IPS-15b (cell line): ENCODE data around the gene TNS3.
"Not testable (repeated sequence)": the region's sequence is repeated elsewhere in the genome, so short reads cannot be mapped to it uniquely, and the experiment has no call there.

Source experiments
- H3K27me3 ChIP-seq: one replicate; pipeline ENCODE4 v1.6.1; 2013; ENCODE audit warnings: low read length; ENCODE audit not compliant: control insufficient read depth, insufficient read depth
- H3K36me3 ChIP-seq: one replicate; pipeline ENCODE4 v1.6.1; 2013; ENCODE audit warnings: low read length; ENCODE audit not compliant: control insufficient read depth, insufficient read depth
- H3K4me1 ChIP-seq: one replicate; pipeline ENCODE4 v1.6.1; 2013; ENCODE audit warnings: mild to moderate bottlenecking, low read length; ENCODE audit not compliant: control insufficient read depth, insufficient read depth
- H3K4me3 ChIP-seq: one replicate; pipeline ENCODE4 v1.5.1; 2013; ENCODE audit warnings: low read depth, low read length
- H3K9ac ChIP-seq: one replicate; pipeline ENCODE4 v1.6.1; 2013; ENCODE audit warnings: low read depth, mild to moderate bottlenecking, low read length
- H3K9me3 ChIP-seq: one replicate; pipeline ENCODE4 v1.6.1; 2013; ENCODE audit warnings: mild to moderate bottlenecking, low read length; ENCODE audit not compliant: control insufficient read depth, insufficient read depth

The TNS3 gene

DNA sequence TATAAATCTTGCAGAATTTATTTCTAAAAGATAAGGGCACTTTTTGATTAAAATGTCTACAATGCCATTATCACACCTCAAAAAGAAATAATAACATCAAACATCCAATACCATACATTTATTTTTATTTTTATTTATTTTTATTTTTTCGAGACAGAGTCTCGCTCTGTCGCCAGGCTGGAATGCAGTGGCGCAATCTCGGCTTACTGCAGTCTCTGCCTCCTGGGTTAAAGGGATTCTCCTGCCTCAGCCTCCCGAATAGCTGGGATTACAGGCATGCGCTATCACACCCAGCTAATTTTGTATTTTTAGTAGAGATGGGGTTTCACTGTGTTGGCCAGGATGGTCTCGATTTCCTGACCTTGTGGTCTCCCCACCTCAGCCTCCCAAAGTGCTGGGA lies 140.9 kb downstream of the TNS3 start:
- H3K36me3 ChIP-seq, result peaks cover 11% of the 10 kb centered on the region

DNA sequence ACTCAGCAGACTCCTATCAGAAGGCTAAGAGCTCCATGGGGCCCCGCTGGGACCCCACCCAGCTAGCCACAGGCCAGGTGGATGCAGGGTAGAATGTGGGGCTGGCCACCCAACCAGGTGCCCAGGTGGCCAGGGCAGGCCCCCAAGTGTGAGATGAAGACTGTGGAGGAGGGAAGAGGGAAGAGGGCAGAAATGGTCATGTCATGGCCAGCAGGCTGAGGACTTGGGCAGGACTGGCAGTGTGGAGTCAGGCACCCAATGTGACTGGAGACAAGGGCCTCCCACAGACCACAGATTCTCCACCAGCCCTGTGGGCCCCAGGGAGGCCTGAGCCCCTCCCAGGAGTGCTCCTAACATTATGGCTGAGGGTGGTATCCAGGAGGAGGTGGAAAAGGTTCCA lies 141.6 kb downstream of the TNS3 start:
- Histone ChIP-seq H3K27me3 (no peaks in the 10 kb centered on the region), H3K4me1 (no peaks in the 10 kb centered on the region), H3K4me3 (no peak overlapping the region), H3K9ac (no peak overlapping the region), H3K36me3 (peaks cover 11% of the 10 kb centered on the region), H3K9me3 (no peaks in the 10 kb centered on the region)

More for the DNA sequence above, 140.9 kb downstream of the TNS3 start:
- H3K27me3 ChIP-seq, H3K9me3 ChIP-seq, H3K9ac ChIP-seq, H3K4me3 ChIP-seq, H3K4me1 ChIP-seq: not testable (repeated sequence)

DNA sequence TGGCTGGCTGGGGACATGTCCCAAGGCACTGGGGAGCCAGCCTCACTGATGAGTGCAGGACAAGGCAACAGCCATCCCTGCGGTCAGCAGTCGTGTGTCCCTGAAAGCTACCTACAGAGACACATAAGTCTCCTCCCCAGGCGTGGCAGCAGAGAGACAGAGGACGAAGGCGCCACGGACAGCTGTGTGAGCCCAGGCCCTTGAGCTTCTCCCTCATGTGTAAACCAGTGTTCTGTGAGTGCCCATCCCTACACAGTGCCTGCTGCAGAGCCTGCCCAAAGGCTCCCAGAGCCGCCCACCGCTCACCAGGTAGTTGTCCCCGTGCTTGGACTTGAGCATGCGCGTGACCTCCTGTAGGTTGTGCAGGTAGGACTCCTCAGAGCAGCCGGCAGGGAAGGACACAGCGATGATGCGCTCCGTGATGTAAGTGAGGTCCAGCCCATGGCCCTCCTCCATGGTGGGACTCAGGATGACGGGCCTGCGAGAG lies 142.7 kb downstream of the TNS3 start:
- no peaks in the 10 kb centered on the region for H3K4me1 ChIP-seq

DNA sequence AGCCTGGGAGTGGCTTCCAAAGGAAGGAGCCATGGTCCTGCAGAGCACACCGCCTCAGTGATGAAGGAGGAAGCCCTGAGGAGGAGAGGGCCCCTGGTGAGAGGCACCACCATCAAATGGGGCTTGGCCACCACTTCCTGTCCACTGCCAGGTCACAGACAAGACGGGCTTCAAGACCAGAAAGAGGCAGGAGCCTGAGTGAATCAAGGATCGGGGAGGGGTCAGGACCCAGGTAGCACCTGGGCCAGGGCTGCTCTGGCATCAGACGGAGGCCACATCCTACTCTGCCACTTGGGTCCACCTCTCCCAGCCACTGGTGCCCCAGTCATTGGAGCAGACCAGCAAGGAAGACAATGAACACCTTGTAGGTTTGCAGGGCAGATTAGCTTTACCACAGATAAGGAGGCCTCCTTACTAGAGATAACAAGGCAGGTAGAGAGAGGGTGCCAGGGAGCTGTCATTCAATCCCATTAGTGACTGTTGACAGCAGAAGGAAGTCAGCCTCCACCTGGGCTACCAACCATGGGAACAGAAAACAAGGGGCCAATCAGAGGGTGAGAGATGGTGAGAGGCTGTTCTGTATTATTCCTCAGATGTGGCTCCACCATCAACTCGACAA lies 143.4 kb downstream of the TNS3 start:
- no peak overlapping the region for H3K9ac ChIP-seq
- no peak overlapping the region for H3K4me3 ChIP-seq
- H3K9me3 ChIP-seq, result no peaks in the 10 kb centered on the region
- H3K36me3 ChIP-seq, result peaks cover 11% of the 10 kb centered on the region
- H3K27me3 ChIP-seq, result no peaks in the 10 kb centered on the region
- no peaks in the 10 kb centered on the region for H3K4me1 ChIP-seq

More for the DNA sequence above, 142.7 kb downstream of the TNS3 start:
- no peak overlapping the region for H3K9ac ChIP-seq
- peaks cover 11% of the 10 kb centered on the region for H3K36me3 ChIP-seq
- no peaks in the 10 kb centered on the region for H3K9me3 ChIP-seq
- H3K27me3 ChIP-seq, result no peaks in the 10 kb centered on the region
- H3K4me3 ChIP-seq, result no peak overlapping the region

DNA sequence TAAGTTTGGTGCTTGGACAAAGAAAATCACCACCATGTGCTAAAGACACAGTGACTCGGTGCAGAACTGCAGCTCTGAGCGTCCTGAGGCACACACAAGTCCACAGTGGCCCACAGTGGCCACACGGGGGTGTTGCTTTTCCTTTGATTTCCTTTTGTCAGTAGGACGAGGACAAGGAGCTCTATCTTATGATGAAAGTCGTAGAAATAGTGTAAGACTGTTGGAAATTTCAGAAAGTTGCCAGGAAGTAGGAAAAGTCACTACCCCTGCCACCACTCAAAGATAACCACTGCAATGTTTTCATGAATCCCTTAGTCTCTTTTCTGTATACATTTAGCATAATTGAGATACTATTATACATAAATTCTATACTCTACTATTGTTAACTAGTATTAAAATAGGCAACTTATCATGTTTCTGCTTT lies 146.0 kb downstream of the TNS3 start:
- no peak overlapping the region for H3K9ac ChIP-seq
- H3K4me3 ChIP-seq, result no peak overlapping the region
- H3K36me3 ChIP-seq, result peaks cover 11% of the 10 kb centered on the region
- no peaks in the 10 kb centered on the region for H3K9me3 ChIP-seq
- H3K4me1 ChIP-seq, result no peaks in the 10 kb centered on the region
- no peaks in the 10 kb centered on the region for H3K27me3 ChIP-seq

DNA sequence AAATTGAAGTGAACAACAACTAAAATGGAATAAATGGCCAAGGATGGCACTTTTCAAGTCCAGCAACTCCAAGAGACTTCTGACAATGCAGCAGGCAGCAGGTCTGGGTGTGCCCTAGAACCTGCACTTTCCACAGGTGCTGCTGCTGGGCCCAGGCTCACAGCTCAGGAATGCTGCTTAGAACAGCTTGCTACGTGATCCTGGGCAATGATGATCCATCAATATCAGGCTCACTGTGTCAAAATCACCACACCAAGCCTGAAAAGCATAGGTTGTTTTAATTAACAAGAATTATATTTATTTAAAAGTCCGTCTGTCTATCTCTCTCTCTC lies 148.4 kb downstream of the TNS3 start:
- no peak overlapping the region for H3K4me3 ChIP-seq
- H3K27me3 ChIP-seq, result no peaks in the 10 kb centered on the region

DNA sequence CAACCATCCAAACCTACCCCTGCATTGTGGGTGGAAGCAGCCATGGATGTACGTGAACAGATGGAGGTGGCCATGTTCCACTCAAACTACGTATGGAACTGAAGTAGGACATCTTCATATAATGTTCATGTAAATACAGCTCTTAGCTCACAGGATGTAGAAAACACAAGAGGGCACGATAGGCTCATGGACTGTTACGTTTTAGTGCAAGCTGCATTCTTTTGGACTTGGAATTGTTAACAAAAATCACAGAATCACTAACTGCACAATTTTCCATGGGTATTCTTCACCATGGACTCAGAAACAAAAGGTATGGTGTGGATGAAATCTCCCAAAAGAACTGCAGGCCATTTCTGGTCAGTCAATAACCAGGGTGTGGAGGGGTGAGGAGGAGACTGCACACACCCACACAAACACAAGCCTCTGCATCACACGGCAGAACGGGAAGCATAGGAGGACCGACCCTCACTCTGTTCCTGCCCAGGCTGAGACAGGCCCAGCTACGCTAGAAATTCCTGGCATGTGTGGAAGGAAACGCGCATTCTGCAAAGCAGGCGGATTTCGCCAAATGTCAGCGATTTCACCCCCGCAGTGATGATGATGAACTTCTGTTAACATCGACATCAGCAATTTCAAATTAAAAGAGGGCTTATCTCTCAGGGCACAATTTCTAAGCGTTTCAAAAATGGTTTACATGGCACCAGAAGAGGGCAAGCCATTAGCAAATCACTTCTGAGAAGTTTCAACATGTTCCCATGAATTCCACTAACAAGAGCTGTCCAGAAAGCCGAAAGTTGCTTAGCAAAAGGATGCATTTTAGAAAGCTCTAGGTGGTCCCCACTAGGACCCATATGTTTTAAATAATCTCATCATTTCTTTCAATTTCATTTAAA lies 149.0 kb downstream of the TNS3 start:
- no peak overlapping the region for H3K9ac ChIP-seq
- no peak overlapping the region for H3K4me3 ChIP-seq
- H3K4me1 ChIP-seq, result no peaks in the 10 kb centered on the region
- H3K27me3 ChIP-seq, result no peaks in the 10 kb centered on the region
- no peaks in the 10 kb centered on the region for H3K9me3 ChIP-seq
- H3K36me3 ChIP-seq, result peaks cover 2% of the 10 kb centered on the region

More for the DNA sequence above, 148.4 kb downstream of the TNS3 start:
- Histone ChIP-seq H3K4me1 (no peaks in the 10 kb centered on the region), H3K9me3 (no peaks in the 10 kb centered on the region), H3K9ac (no peak overlapping the region), H3K36me3 (peaks cover 2% of the 10 kb centered on the region)

DNA sequence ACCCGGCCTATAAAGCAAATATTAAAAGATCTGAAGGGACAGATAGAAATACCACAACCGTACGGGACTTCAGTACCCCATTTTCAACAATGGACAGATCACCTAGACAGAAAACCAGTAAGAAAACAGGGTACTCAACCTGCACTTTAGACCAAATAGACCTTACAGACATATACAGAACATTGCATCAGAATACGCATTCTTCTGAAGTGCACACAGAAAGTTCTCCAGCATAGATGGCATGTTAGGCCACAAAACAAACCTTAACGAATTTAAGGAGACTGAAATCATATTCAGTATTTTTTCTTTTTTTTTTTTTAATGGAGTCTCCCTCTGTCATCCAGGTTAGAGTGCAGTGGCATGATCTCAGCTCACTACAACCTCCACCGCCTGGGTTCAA lies 151.5 kb downstream of the TNS3 start:
- Histone ChIP-seq H3K4me1 (no peaks in the 10 kb centered on the region), H3K9ac (no peak overlapping the region), H3K27me3 (no peaks in the 10 kb centered on the region), H3K4me3 (no peak overlapping the region), H3K36me3 (peaks cover 7% of the 10 kb centered on the region), H3K9me3 (no peaks in the 10 kb centered on the region)

DNA sequence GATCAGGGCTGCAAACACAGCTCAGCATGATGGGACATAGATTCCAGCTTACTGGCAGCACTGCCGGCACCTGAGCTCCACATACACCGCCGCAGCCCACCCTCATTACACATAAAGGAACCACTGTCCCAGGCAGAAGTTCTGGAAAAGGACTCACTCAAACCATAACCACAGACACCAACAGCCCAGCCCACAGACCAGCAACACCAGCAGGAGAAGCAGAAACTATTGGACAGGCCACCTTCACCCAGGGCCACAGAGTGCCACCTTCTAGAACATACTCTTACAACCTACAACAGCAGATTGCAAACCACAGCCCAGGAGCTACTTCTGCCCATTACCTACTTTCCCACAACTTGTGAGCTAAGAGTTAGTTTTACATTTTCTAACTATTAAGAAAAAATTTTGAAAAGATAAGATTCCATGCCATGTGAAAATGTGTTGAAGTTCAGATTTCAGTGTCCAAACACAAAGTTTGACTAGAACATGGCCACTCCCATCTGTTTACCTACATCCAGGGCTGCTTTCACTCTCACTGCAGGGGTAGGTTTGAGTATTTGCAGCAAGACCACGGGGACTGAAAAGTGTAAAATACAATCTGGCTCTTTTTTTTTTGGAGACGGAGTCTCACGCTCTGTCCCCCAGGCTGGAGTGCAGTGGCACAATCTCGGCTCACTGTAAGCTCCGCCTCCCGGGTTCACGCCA lies 153.0 kb downstream of the TNS3 start:
- Histone ChIP-seq H3K9ac (no peak overlapping the region), H3K9me3 (no peaks in the 10 kb centered on the region), H3K36me3 (peaks cover 7% of the 10 kb centered on the region), H3K4me1 (no peaks in the 10 kb centered on the region), H3K27me3 (no peaks in the 10 kb centered on the region), H3K4me3 (no peak overlapping the region)

DNA sequence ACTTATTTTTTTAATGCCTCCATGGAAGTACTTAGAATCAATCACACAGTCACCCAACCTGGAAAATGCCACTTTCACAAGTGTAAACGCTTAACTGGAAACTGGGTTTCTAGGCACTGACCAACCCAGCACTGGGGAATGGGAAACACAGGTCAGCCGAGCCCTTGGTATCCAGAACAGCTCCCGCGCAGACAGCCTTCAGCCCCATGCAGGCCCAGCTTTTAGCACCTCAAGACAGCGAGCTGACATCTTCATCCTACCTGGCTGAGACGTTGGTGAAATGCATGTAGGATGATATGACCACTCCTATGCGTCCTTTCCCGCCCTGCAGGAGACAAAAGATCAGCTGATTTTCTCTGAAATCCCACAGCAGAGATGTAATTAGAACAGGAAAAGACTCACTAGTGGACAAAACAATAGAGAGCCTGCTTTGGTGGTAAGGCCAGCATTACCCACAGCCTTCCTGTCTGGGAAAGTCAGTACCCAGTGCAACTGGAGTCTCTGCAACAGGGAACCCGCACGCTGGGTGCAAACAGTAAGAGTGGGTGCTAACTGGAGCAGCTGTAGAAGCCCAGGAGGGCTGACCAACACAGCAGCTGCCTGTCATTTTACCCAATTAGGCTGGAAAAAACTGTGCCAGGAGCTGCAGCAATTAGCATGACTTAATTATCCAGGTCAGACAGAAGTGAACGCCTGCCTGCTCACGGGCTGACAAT lies 153.7 kb downstream of the TNS3 start:
- no peaks in the 10 kb centered on the region for H3K9me3 ChIP-seq
- no peak overlapping the region for H3K4me3 ChIP-seq
- no peaks in the 10 kb centered on the region for H3K27me3 ChIP-seq
- peaks cover 10% of the 10 kb centered on the region for H3K36me3 ChIP-seq
- no peaks in the 10 kb centered on the region for H3K4me1 ChIP-seq
- H3K9ac ChIP-seq, result no peak overlapping the region

DNA sequence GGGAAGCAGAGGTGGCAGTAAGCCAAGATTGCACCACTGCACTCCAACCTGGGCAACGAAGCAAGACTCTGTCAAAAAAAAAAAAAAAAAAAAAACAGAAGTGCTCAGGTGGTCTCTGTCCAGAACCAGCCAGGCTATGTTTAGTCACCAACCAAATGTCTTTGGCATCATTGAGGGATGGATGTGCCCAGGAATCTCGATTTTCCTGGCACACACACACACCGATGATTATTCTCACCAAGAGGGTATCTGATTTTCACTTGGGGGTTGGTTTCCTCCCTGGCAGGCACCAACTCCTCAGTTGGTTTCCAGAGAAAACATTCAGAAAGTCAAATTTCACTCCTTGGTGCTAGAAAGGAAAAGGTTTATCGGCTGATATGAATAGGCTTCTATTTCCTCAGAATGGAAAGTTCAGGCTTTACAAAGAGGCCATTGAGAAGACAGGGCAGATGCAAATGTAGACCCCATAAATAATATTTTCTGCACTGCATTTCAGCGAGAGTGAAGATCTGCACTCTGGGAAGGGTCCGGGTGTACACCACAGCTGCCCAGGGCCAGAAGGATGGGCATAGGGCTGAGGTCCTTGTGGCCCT lies 154.8 kb downstream of the TNS3 start:
- peaks cover 13% of the 10 kb centered on the region for H3K36me3 ChIP-seq

More for the DNA sequence above, 154.8 kb downstream of the TNS3 start:
- H3K4me3 ChIP-seq, result no peak overlapping the region
- H3K27me3 ChIP-seq, result no peaks in the 10 kb centered on the region
- H3K9me3 ChIP-seq, result no peaks in the 10 kb centered on the region
- H3K4me1 ChIP-seq, result no peaks in the 10 kb centered on the region
- H3K9ac ChIP-seq, result no peak overlapping the region
